GM12872 (cell line): ENCODE results near the gene PRR36.
A peak's percentile ranks its signal among the peaks of the same experiment; 100 is the strongest.

Experiments used
- TF ChIP-seq, protein P1 (sequence below): IDR thresholded peaks from 3 replicates; pipeline ENCODE4 v1.5.1; 2011; ENCODE audit warnings: low read depth, mild to moderate bottlenecking, low read length, moderate library complexity; ENCODE audit not compliant: insufficient read depth

PRR36 gene

DNA sequence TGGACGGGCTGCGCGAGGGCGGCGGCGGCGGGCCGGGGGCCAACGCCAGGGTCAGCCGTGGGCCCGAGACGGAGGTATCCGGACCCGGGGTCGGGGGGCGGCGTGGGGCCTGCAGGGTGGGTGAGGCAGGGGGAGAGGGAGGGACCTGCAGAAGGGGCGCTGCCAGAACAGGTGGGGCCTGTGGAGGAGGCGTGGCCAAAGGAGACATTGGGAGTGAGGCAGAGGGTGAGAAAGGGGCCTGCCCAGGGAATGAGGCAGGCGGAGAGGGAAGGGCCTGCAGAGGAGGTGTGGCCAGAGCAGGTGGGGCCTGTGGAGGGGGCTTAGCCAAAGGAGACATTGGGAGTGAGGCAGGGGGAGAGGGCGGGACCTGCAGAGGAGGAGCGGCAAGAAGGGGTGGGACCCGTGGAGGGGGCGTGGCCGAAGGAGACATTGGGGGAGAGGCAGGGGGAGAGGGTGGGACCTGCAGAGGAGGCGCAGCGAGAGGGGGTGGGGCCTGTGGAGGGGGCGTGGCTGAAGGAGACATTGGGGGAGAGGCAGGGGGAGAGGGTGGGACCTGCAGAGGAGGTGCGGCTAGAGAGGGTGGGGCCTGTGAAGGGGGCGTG lies 4.2 kb downstream of the PRR36 start:
- TF ChIP-seq, protein P1, sequence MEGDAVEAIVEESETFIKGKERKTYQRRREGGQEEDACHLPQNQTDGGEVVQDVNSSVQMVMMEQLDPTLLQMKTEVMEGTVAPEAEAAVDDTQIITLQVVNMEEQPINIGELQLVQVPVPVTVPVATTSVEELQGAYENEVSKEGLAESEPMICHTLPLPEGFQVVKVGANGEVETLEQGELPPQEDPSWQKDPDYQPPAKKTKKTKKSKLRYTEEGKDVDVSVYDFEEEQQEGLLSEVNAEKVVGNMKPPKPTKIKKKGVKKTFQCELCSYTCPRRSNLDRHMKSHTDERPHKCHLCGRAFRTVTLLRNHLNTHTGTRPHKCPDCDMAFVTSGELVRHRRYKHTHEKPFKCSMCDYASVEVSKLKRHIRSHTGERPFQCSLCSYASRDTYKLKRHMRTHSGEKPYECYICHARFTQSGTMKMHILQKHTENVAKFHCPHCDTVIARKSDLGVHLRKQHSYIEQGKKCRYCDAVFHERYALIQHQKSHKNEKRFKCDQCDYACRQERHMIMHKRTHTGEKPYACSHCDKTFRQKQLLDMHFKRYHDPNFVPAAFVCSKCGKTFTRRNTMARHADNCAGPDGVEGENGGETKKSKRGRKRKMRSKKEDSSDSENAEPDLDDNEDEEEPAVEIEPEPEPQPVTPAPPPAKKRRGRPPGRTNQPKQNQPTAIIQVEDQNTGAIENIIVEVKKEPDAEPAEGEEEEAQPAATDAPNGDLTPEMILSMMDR, result no peak

DNA sequence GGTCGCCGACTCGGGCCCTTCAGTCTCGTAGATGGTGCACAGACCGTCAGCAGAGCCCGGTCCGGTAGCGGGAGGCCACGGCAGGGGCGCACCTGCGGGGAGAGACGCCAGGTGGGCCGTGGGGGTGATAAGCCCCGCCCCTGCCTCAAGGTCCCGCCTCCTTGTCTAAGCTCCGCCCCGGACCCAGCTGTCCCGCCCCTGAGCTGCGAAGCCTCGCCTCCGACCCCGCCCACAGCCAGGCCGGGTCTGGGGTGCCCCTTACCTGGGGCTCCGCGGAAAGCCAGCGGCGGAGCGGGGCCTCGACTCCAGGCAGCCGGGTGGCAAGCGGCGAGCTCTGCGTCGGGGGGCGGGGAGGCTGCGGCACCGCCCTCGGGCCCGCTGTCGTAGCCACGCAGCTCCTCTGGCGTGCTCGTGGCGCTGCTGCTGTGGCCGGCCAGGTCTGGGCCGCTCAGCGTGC lies 4.7 kb downstream of the PRR36 start:
- TF ChIP-seq, protein P1, result no peak

DNA sequence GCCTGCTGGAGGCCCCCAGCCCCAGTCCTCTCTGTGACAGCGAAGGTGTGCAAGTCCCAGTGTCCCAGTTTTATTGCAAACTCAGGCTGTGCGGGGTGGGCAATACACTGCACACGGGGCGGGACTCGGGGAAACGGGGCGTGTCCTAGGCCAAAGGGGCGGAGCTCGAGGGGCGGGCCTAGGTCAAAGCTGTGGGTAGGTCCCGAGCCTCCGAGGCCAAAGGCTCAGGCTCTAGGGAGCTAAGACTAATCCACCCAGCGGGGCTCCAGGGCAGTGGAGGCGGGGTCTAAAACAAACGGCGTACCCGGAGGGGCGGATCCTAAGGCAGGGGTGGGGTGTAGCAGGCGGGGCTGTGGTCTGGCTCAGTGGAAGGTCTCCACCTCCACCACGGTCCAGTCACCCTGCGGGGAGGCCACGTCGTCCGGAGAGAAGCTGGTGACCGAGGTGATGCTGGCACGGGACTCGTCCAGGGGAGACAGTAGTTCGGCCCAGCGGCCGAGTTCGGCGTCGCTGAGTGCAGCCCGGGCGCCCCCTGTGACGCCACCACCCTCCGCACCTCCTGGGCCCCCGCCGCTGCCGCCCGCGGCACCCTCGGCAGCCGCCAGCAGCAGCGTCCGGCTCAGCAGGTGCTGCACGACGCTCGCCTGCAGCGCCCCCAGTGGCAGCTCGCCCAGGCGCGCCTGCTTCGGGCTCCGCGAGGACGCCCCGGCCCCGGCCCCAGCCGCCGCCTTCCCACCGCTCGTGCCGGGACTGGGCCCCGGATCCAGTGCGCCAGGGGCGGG lies 5.3 kb downstream of the PRR36 start:
- TF ChIP-seq, protein P1, result peak; percentile 74

GRCh38 chr19:7868326-7868670 lies 5.9 kb downstream of the PRR36 start:
- TF ChIP-seq, protein P1, result no peak

DNA sequence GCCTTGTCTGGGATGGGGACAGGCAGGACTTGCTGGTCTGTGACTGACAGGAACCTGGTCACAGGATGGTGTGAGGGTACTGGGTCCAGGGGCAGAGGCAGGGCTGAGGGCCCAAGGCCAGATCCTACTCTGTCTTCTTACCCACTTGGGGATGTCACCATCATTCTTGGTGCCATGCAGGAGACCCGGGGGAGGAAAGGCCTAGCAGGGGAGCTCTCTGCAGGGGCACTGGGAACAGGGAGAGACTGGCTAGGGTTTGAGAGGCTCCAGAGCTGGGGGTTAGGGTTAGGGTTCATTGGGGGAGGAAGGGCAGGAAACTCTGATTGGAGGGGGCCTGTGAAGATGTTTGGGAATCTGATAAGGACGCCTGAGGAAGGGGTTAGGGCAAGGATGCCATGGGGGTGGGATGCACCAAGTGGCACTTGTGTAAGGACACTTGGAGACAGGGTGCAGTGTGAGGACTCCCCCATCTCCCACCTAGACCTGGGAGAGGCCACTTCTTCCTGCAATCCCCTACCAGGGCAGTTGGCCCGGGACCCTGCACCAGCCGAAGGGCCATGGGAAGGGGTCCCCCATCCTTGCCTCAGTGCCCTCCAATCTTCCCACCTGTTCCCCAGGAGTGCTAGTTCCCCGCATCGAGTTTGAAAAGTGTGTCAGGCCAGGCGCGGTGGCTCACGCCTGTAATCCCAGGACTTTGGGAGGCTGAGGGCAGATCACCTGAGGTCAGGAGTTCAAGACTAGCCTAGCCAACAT lies 6.9 kb downstream of the PRR36 start:
- TF ChIP-seq, protein P1, result no peak

DNA sequence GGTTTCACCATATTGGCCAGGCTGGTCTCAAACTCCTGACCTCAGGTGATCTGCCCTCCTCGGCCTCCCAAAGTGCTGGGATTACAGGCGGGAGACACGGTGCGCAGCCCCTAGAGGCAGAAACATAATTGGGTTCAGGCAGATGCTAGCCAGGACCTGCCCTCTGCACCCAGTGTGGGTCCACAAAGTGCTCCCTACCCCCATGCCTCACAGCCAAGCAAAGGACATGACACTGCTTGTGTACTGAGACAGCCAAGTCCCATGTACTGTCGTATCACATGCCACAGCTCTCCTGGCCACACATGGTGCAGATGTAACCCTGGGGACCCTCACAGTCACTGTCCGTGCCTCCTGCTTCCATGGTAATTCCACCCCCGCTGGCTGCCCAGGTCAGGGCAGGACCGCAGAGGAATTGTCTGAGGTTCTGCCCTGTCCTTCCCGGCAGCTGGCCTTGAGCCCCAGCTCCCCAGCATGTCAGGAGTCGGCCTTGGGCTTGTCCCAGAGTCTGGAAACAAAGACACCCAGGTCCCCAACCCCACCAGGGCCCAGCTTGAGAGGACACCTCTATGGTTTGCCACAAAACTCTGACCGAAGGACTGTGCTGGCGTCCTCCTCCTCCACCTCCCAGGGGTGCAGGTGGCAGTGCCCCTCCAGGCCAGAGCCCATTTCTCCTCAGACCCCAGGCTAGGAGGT lies 7.6 kb downstream of the PRR36 start:
- TF ChIP-seq, protein P1, result no peak
